GM10266 (cell line): ENCODE measurements around the gene SORCS2.

ENCODE experiments used
- DNase-seq: peaks from one replicate; pipeline ENCODE4 v3.0.0; 2012; ENCODE audit errors: extremely low spot score
- CTCF ChIP-seq: IDR thresholded peaks from 2 replicates; pipeline ENCODE4 v1.5.1; 2012; ENCODE audit warnings: mild to moderate bottlenecking, low read depth; ENCODE audit not compliant: control insufficient read depth, insufficient read depth; ENCODE audit errors: missing control alignments

SORCS2 gene

GRCh38 chr4:7262134-7262533 is 69.8 kb downstream of the SORCS2 start:
- no peak for TF ChIP-seq CTCF
- DNase-seq = no peak

GRCh38 chr4:7263166-7263565 is 70.8 kb downstream of the SORCS2 start:
- no peak for TF ChIP-seq CTCF
- DNase-seq = no peak

- no peak for TF ChIP-seq CTCF
- no peak for DNase-seq
These were observed 72.4 kb downstream of the SORCS2 start for GRCh38 chr4:7264694-7265093.

- no peak for DNase-seq
- no peak for TF ChIP-seq CTCF
These were observed 74.4 kb downstream of the SORCS2 start for GRCh38 chr4:7266525-7267292.

GRCh38 chr4:7267829-7268228 is 75.5 kb downstream of the SORCS2 start:
- no peak for TF ChIP-seq CTCF
- DNase-seq = no peak

GRCh38 chr4:7268941-7269340 is 76.6 kb downstream of the SORCS2 start:
- TF ChIP-seq CTCF = no peak
- no peak for DNase-seq

- no peak for TF ChIP-seq CTCF
- DNase-seq = no peak
These were observed 77.8 kb downstream of the SORCS2 start for GRCh38 chr4:7270121-7270520.
